H9 (cell line): Measurements from ENCODE around the gene PANK2. TPM values are rescaled to one million over a fixed set of nuclear protein-coding genes. Genes with fewer than 3 reads are reported as not detected.

ENCODE experiments used
- DNase-seq: peaks from one replicate; pipeline ENCODE4 v3.0.0-alpha.2; 2017
- H2AFZ ChIP-seq: one replicate; pipeline ENCODE4 v1.6.1; 2013; ENCODE audit warnings: mild to moderate bottlenecking, low read length, control low read depth, moderate library complexity
- H2AK5ac ChIP-seq: 2 replicates; pipeline ENCODE4 v1.6.1; 2013; ENCODE audit warnings: low read length, control low read depth, mixed read lengths; ENCODE audit not compliant: insufficient read length
- H2BK120ac ChIP-seq: one replicate; pipeline ENCODE4 v1.6.1; 2013; ENCODE audit warnings: low read depth, mild to moderate bottlenecking, low read length, control low read depth, inconsistent platforms; ENCODE audit not compliant: poor library complexity, severe bottlenecking
- H2BK12ac ChIP-seq: 2 replicates; pipeline ENCODE4 v1.6.1; 2013; ENCODE audit warnings: low read length, control low read depth, mixed read lengths, low read depth; ENCODE audit not compliant: insufficient read length
- H2BK15ac ChIP-seq: 2 replicates; pipeline ENCODE4 v1.6.1; 2013; ENCODE audit warnings: low read depth, low read length, control low read depth
- H2BK20ac ChIP-seq: one replicate; pipeline ENCODE4 v1.6.1; 2013; ENCODE audit warnings: low read depth, mild to moderate bottlenecking, low read length, control low read depth, inconsistent platforms; ENCODE audit not compliant: poor library complexity, severe bottlenecking
- H2BK5ac ChIP-seq: 2 replicates; pipeline ENCODE4 v1.6.1; 2013; ENCODE audit warnings: low read length, control low read depth, mixed read lengths; ENCODE audit not compliant: insufficient read length
- H3K14ac ChIP-seq: 2 replicates; pipeline ENCODE4 v1.6.1; 2013; ENCODE audit warnings: low read length, control low read depth; ENCODE audit not compliant: insufficient read depth
- H3K18ac ChIP-seq: 2 replicates; pipeline ENCODE4 v1.6.1; 2013; ENCODE audit warnings: low read depth, mild to moderate bottlenecking, mixed read lengths, low read length, control low read depth; ENCODE audit not compliant: insufficient read length
- H3K23ac ChIP-seq: 2 replicates; pipeline ENCODE4 v1.6.1; 2013; ENCODE audit warnings: low read length, control low read depth, mixed read lengths, low read depth; ENCODE audit not compliant: insufficient read length
- H3K23me2 ChIP-seq: 2 replicates; pipeline ENCODE4 v1.6.1; 2013; ENCODE audit warnings: low read depth, mild to moderate bottlenecking, mixed read lengths, low read length, control low read depth; ENCODE audit not compliant: insufficient read length, poor library complexity, severe bottlenecking
- H3K27ac ChIP-seq: 2 replicates; pipeline ENCODE4 v1.5.1; 2013; ENCODE audit warnings: low read length, control low read depth, mixed read lengths, low read depth; ENCODE audit not compliant: insufficient read length
- H3K27me3 ChIP-seq: 2 replicates; pipeline ENCODE4 v1.6.1; 2013; ENCODE audit warnings: low read length, control low read depth, inconsistent platforms; ENCODE audit not compliant: insufficient read depth
- H3K4ac ChIP-seq: 2 replicates; pipeline ENCODE4 v1.6.1; 2013; ENCODE audit warnings: low read depth, mild to moderate bottlenecking, control low read depth, inconsistent platforms, low read length, moderate library complexity
- H3K4me1 ChIP-seq: 2 replicates; pipeline ENCODE4 v1.6.1; 2013; ENCODE audit warnings: low read length, control low read depth, inconsistent platforms; ENCODE audit not compliant: insufficient read depth
- H3K4me2 ChIP-seq: 2 replicates; pipeline ENCODE4 v1.6.1; 2013; ENCODE audit warnings: low read length, control low read depth, mixed read lengths; ENCODE audit not compliant: insufficient read length, insufficient read depth
- H3K56ac ChIP-seq: 2 replicates; pipeline ENCODE4 v1.6.1; 2013; ENCODE audit warnings: low read depth, mild to moderate bottlenecking, mixed read lengths, low read length, control low read depth; ENCODE audit not compliant: insufficient read length
- H3K79me1 ChIP-seq: 2 replicates; pipeline ENCODE4 v1.6.1; 2013; ENCODE audit warnings: low read depth, mild to moderate bottlenecking, moderate library complexity, low read length, control low read depth, inconsistent platforms; ENCODE audit not compliant: insufficient read depth, poor library complexity, severe bottlenecking
- H3K79me2 ChIP-seq: 2 replicates; pipeline ENCODE4 v1.6.1; 2013; ENCODE audit warnings: low read length, control low read depth, inconsistent platforms; ENCODE audit not compliant: insufficient read depth
- H3K9ac ChIP-seq: 2 replicates; pipeline ENCODE4 v1.6.1; 2013; ENCODE audit warnings: low read length, control low read depth, mixed read lengths; ENCODE audit not compliant: insufficient read length; ENCODE audit errors: extremely low read depth
- H3K9me3 ChIP-seq: one replicate; pipeline ENCODE4 v1.6.1; 2013; ENCODE audit warnings: low read depth, low read length, inconsistent platforms; ENCODE audit not compliant: control insufficient read depth
- H3T11ph ChIP-seq: one replicate; pipeline ENCODE4 v1.6.1; 2013; ENCODE audit warnings: mild to moderate bottlenecking, low read length, control low read depth, inconsistent platforms
- H4K20me1 ChIP-seq: one replicate; pipeline ENCODE4 v1.6.1; 2013; ENCODE audit not compliant: control insufficient read depth, insufficient read length, insufficient read depth
- H4K5ac ChIP-seq: 2 replicates; pipeline ENCODE4 v1.6.1; 2013; ENCODE audit warnings: low read depth, mild to moderate bottlenecking, mixed read lengths, low read length, control low read depth; ENCODE audit not compliant: insufficient read length
- H4K8ac ChIP-seq: replicated peaks from 2 replicates; pipeline ENCODE4 v1.6.1; 2013; ENCODE audit warnings: low read length, control low read depth, mixed read lengths, low read depth; ENCODE audit not compliant: insufficient read length
- H4K91ac ChIP-seq: 2 replicates; pipeline ENCODE4 v1.6.1; 2013; ENCODE audit warnings: low read depth, mild to moderate bottlenecking, moderate library complexity, mixed read lengths, low read length, control low read depth; ENCODE audit not compliant: insufficient read length
- H3K27ac Mint-ChIP-seq, 3 experiments: 2 replicates in 2 of 3; 3 replicates in 1 of 3; pipeline ENCODE4 v1.8.0; 2020 to 2021; ENCODE audit warnings: mixed read lengths in 3 of 3, mild to moderate bottlenecking in 1 of 3, moderate library complexity in 1 of 3
- H3K27me3 Mint-ChIP-seq: 2 replicates; pipeline ENCODE4 v1.8.0; 2021; ENCODE audit warnings: low read depth, mild to moderate bottlenecking, moderate library complexity, mixed read lengths
- H3K36me3 Mint-ChIP-seq, 3 experiments: 2 replicates in 2 of 3; 3 replicates in 1 of 3; pipeline ENCODE4 v1.8.0; 2020 to 2021; ENCODE audit warnings: low read depth in 3 of 3, mixed read lengths in 3 of 3; ENCODE audit not compliant: insufficient read depth in 1 of 3
- H3K4me1 Mint-ChIP-seq, 2 experiments: 2 replicates each; pipeline ENCODE4 v1.8.0; 2020; ENCODE audit warnings: mixed read lengths in 2 of 2
- H3K4me3 Mint-ChIP-seq, 2 experiments: 2 replicates in 1 of 2; 3 replicates in 1 of 2; pipeline ENCODE4 v1.8.0; 2020 to 2021; ENCODE audit warnings: mild to moderate bottlenecking in 2 of 2, mixed read lengths in 2 of 2, moderate library complexity in 1 of 2
- H3K9me3 Mint-ChIP-seq, 2 experiments: 2 replicates in 1 of 2; 3 replicates in 1 of 2; pipeline ENCODE4 v1.8.0; 2020; ENCODE audit warnings: mild to moderate bottlenecking in 2 of 2, mixed read lengths in 2 of 2, moderate library complexity in 1 of 2
- CTCF ChIP-seq: fragments of 200-600 bp; sonication (generic); conservative IDR thresholded peaks from 3 replicates; pipeline ENCODE4 v1.8.0; 2021; ENCODE audit warnings: antibody characterized with exemption, mild to moderate bottlenecking
- WGBS: extraction: QIAGEN DNeasy Blood & Tissue Kit; methylation state at CpG from one replicate; pipeline ENCODE4 v1.1.7; 2013; ENCODE audit warnings: missing lambda C conversion rate, low lambda C conversion rate, mixed read lengths; ENCODE audit not compliant: insufficient read length; ENCODE audit errors: extremely low coverage; 5-methylcytosine and 5-hydroxymethylcytosine counted together
- total RNA-seq: library from RNA; stranded (reverse); gene quantifications from 2 replicates; pipeline ENCODE4 v1.2.1, GENCODE V29; 2021

PANK2 gene
- total RNA-seq, 1 experiment from 2014 or later: 65.4 TPM

- Histone ChIP-seq H3K4me1 (no peaks in the 10 kb centered on the region), H3K79me1 (peaks cover 4% of the 10 kb centered on the region), H3K56ac (no peak overlapping the region), H2AFZ (no peak overlapping the region), H3K79me2 (peaks cover 14% of the 10 kb centered on the region; the same call in 1 of the 2 replicates), H3K27ac (no peak overlapping the region), H3K9ac (no peak overlapping the region), H2BK20ac (no peak overlapping the region), H3K23ac (no peak overlapping the region), H3K23me2 (no peaks in the 10 kb centered on the region), H3K27me3 (no peaks in the 10 kb centered on the region), H2BK5ac (no peak overlapping the region), H2AK5ac (no peak overlapping the region), H4K20me1 (no peaks in the 10 kb centered on the region), H3K9me3 (no peaks in the 10 kb centered on the region), H2BK15ac (no peak overlapping the region), H4K5ac (no peak overlapping the region), H3K14ac (no peak overlapping the region), H4K91ac (no peak overlapping the region), H3K18ac (no peak overlapping the region), H3K4me2 (no peak overlapping the region), H4K8ac (no peak overlapping the region), H2BK120ac (no peak overlapping the region), H3T11ph (no peak overlapping the region), H2BK12ac (no peak overlapping the region), H3K4ac (no peak overlapping the region)
- H3K27me3 Mint-ChIP-seq: no peaks in the 10 kb centered on the region
- no CpG with 5 or more reads among the region's 2 CpGs for WGBS
- no peak overlapping the region for H3K4me3 Mint-ChIP-seq
- DNase-seq: no peak
- no peak for TF ChIP-seq CTCF
- H3K9me3 Mint-ChIP-seq: no peaks in the 10 kb centered on the region
- H3K36me3 Mint-ChIP-seq: peaks cover 56 to 88% (median 87%) of the 10 kb centered on the region in 3 experiments; a peak in 6 of 7 replicates
- H3K27ac Mint-ChIP-seq: peak overlapping the region in 1 of 3 experiments; percentile 7; a peak in 1 of 7 replicates
- H3K4me1 Mint-ChIP-seq: no peaks in the 10 kb centered on the region
Observed at GRCh38 chr20:3915691-3916090, 26.5 kb downstream of the PANK2 start.
